GM12873 (cell line): ENCODE measurements around the gene UNC119.

Experiments used
- TF ChIP-seq, protein P1 (sequence below): IDR thresholded peaks from 2 replicates; pipeline ENCODE4 v1.5.1; 2012; ENCODE audit warnings: low read depth, mild to moderate bottlenecking, moderate library complexity, low read length, control low read depth; ENCODE audit not compliant: insufficient read depth; ENCODE audit errors: missing control alignments

The UNC119 gene

DNA sequence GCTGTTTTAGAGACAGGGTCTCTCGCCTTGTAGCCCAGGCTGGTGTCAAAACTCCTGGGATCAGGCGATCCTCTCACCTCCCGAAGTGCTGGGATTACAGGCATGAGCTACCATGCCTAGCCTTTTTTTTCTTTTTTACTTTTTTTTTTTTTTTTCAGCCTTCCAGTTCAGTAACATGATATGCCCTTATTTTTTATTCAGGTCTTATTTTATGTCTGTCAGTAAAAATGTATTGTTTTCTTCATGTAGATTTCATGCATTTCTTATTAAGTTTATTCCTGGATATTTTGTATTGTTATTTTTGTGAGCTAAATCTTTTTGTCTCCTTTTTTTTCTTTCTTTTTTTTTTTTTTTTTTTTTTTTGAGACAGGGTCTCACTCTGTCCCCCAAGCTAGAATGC lies 49.0 kb downstream of the UNC119 start:
- TF ChIP-seq, protein P1, sequence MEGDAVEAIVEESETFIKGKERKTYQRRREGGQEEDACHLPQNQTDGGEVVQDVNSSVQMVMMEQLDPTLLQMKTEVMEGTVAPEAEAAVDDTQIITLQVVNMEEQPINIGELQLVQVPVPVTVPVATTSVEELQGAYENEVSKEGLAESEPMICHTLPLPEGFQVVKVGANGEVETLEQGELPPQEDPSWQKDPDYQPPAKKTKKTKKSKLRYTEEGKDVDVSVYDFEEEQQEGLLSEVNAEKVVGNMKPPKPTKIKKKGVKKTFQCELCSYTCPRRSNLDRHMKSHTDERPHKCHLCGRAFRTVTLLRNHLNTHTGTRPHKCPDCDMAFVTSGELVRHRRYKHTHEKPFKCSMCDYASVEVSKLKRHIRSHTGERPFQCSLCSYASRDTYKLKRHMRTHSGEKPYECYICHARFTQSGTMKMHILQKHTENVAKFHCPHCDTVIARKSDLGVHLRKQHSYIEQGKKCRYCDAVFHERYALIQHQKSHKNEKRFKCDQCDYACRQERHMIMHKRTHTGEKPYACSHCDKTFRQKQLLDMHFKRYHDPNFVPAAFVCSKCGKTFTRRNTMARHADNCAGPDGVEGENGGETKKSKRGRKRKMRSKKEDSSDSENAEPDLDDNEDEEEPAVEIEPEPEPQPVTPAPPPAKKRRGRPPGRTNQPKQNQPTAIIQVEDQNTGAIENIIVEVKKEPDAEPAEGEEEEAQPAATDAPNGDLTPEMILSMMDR: no peak

DNA sequence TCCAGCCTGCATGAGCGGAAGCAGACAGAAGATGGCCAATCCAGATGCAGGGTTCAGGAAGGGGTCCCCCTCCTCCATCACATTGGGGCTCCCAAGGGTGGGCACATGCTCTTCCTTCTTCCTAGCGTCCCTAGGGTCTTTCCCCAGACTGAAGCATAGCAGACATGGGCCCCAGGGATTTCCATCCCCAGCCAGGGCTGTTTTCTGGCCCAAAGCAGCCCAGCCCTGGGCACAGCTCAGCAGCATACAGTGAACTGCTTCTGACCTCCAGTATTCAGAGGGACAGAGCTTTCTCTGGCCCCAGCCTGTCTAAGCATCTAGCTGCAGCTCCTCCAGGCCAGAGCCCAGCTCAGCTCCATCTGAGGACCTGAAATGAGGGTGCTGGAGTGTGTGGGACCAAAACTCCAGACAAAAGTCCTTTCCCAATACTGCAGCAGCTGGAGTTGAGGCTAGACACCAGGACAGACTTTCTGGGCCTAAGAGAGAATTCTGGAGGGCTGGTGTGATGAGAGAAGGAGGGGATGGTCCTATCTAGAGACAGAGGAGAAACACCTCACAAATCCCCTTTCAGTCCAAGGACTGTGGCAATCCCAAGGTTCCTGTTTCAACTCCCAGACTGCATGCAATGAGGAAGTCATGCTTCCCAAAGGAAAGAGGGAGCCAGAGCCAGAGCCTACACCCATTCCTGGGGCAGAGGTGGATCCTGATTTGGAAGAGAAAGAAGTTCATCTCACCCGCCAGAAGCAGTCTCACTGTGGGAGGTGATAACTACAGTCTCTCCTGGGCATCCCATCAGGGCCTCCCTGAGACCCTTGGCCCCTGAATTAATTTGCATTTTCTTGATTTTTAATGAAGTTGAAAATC lies 50.8 kb downstream of the UNC119 start:
- TF ChIP-seq, protein P1: no peak

DNA sequence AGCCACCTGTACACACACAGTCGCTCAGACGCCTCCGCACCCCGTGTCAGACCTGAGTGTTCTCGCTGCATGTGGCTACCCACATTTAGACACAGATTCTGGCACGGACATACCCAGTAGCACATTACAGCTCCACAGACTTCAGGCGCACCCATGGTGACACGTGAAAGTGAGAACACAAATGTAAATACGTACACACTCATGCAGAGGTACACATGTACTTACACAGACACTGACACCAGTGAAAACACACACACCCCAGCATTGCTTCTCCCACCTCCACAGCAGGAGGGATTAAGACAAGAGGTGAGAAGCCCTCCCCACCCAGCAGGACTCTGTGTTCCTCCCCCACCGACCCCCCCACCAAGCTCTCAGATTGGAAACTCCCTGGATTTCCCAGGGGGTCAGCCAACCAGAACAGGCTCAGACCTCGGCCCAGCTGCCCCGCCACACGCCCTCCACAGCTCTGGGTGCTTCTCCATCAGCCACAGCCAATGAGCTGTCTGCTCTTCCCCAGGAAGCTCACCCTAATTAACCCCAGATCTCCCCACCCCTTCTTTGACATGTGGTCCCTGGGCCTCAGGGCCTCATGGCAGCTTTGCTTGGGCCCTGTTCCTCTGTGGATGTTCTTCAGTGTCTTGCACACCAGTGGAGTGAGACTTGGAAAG lies 51.6 kb downstream of the UNC119 start:
- TF ChIP-seq, protein P1: no peak

DNA sequence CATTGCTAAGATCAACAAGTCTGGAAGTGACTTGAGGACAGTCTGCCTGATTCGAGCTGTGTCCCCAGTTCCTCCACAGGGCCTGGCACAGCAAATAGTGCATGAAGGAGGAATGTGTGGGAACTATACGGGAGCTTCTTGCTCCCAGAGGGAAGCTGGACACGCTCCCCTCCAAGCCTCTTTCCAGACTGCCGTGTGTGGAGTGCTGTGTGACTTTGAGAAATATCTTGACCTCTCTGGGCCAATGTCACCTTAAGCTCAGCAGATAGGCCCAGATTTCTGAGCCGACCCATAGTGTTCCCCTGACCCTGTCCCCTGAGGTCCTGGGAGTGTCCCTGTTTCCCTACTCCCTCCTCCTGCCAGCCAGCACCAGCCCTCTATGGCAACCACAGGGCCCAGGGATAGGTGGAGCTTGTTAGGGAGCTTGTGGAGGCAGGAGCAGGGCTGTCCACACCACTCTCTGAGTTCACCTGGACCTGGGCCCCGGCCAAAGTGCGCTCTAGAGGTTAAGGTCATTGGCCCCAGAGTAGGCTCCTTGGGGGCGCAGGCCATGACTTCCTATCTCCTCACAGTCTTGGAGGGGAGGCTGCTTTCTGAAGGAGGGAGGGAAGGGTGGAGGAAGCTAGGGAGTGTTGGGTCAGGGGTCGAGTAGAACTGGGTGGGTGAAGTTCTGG lies 52.6 kb downstream of the UNC119 start:
- TF ChIP-seq, protein P1: no peak

DNA sequence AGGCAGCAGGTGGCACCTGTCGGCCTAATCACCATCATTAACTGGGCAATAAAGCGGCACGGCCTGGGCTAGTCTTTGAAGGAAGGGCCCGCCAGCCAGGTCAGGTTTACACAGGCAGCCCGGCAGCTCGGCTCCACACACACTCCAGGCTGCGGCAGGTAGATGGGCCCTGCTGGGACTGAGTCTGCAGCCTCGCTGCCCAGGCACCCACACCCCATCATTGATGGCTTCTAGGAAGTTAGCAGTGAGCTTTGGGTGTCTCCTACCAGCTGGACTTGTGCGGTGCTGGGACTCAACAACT lies 53.1 kb downstream of the UNC119 start:
- TF ChIP-seq, protein P1: no peak

DNA sequence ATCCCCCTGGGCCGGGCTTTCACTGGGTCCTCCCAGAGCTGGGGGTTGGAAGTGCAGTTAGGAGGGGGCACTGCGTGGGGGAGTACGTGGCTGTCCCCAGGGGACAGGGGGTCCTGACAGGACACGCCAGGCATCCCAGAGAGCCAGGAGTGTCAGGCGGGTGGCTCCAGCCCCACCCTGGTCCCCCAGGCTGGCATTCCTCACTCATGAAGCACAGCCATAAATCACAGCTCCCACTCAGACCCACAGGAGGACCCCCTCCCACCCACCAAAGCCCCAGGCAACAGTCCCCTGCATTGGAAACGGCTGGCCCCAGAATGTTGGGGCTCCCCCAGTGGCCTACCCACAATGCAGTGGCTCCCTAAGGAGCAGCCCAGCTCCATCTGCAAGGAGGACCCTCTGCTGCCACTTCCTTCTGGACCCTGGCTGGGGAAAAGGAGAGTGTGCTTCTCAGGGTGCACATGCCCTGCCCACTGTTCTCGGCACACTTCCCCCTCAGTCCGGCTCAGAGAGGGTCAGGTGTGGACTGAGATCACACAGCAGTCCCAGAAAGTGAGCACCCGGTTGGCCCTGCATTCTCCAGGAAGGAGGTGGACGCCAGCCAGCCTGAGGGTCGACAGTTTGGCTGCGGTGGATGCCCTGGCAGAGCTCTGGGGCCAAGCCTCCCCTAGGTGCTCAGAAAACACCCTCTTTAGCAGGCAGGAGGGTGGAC lies 53.6 kb downstream of the UNC119 start:
- TF ChIP-seq, protein P1: no peak
